ENCODE results near the gene OTOR. TPM values are rescaled to one million over a fixed set of nuclear protein-coding genes. Genes with fewer than 3 reads are reported as not detected.

The OTOR gene
- total RNA-seq, 1 experiment from 2014 or later, result not detected

- Mint-ChIP-seq H3K4me3 (ENCODE audit: unreplicated experiment) (no peak overlapping the region), H3K4me1 (ENCODE audit: low read depth, unreplicated experiment) (no peaks in the 10 kb centered on the region), H3K36me3 (ENCODE audit: insufficient read depth, unreplicated experiment) (no peaks in the 10 kb centered on the region), H3K27ac (ENCODE audit: unreplicated experiment) (no peak overlapping the region), H3K9me3 (ENCODE audit: unreplicated experiment) (no peaks in the 10 kb centered on the region), H3K27me3 (ENCODE audit: insufficient read depth, unreplicated experiment) (peaks cover 21% of the 10 kb centered on the region)
- BruUV-seq (replicated peaks), result no TSS peak
- Histone ChIP-seq H3K4me3 (ENCODE audit: low read depth, low read length) (no peak overlapping the region), H3K9me3 (peaks cover 4% of the 10 kb centered on the region; the same call in 1 of the 2 replicates), H3K27me3 (replicated peaks; ENCODE audit: control insufficient read depth, insufficient read depth, low read length) (no peaks in the 10 kb centered on the region), H3K4me1 (no peaks in the 10 kb centered on the region), H3K36me3 (ENCODE audit: control insufficient read depth, insufficient read depth, low read length) (no peaks in the 10 kb centered on the region)
- CTCF ChIA-PET, result no interaction called here
- intact Hi-C loops (cut with micrococcal nuclease; ENCODE audit: unreplicated experiment), result no loop called here
- POLR2A ChIA-PET, result no interaction called here
- no peak for DNase-seq
- no peak for TF ChIP-seq CTCF (IDR thresholded peaks at IDR 0.05; ENCODE audit: insufficient read depth in 1 of 2, low read depth in 1 of 2, low read length in 1 of 2, severe bottlenecking in 1 of 2, unreplicated experiment in 1 of 2)
Observed at GRCh38 chr20:16781496-16781895, 33.3 kb downstream of the OTOR start.

- Histone ChIP-seq H3K27me3 (replicated peaks; ENCODE audit: control insufficient read depth, insufficient read depth, low read length) (no peaks in the 10 kb centered on the region), H3K4me3 (ENCODE audit: low read depth, low read length) (no peak overlapping the region), H3K36me3 (ENCODE audit: control insufficient read depth, insufficient read depth, low read length) (no peaks in the 10 kb centered on the region), H3K9me3 (peaks cover 4% of the 10 kb centered on the region; the same call in 1 of the 2 replicates), H3K4me1 (no peaks in the 10 kb centered on the region)
- Mint-ChIP-seq H3K36me3 (ENCODE audit: insufficient read depth, unreplicated experiment) (no peaks in the 10 kb centered on the region), H3K9me3 (ENCODE audit: unreplicated experiment) (no peaks in the 10 kb centered on the region), H3K27me3 (ENCODE audit: insufficient read depth, unreplicated experiment) (peaks cover 24% of the 10 kb centered on the region), H3K4me3 (ENCODE audit: unreplicated experiment) (no peak overlapping the region), H3K4me1 (ENCODE audit: low read depth, unreplicated experiment) (no peaks in the 10 kb centered on the region), H3K27ac (ENCODE audit: unreplicated experiment) (no peak overlapping the region)
- ChIA-PET POLR2A (no interaction called here), CTCF (no interaction called here)
- no peak for DNase-seq
- no peak for TF ChIP-seq CTCF (IDR thresholded peaks at IDR 0.05; ENCODE audit: insufficient read depth in 1 of 2, low read depth in 1 of 2, low read length in 1 of 2, severe bottlenecking in 1 of 2, unreplicated experiment in 1 of 2)
- intact Hi-C loops (cut with micrococcal nuclease; ENCODE audit: unreplicated experiment), result no loop called here
- BruUV-seq (replicated peaks), result no TSS peak
Observed at GRCh38 chr20:16785226-16785625, 37.1 kb downstream of the OTOR start.

Other genes with a start within 250 kb of the OTOR start
- 10.9 and 11.3 TPM in 2 replicates for gene KIF16B, start 174.9 kb upstream of the OTOR start, total RNA-seq (2022)
- 87.5 and 93.2 TPM in 2 replicates for gene SNRPB2, start 18.3 kb upstream of the OTOR start, total RNA-seq (2022)

Data from Caco-2 (cell line).